GM12872 (cell line): ENCODE data around the gene IZUMO4.

Source experiments
- TF ChIP-seq, protein P1 (sequence below): IDR thresholded peaks from 3 replicates; pipeline ENCODE4 v1.5.1; 2011; ENCODE audit warnings: low read depth, mild to moderate bottlenecking, low read length, moderate library complexity; ENCODE audit not compliant: insufficient read depth

Gene IZUMO4

DNA sequence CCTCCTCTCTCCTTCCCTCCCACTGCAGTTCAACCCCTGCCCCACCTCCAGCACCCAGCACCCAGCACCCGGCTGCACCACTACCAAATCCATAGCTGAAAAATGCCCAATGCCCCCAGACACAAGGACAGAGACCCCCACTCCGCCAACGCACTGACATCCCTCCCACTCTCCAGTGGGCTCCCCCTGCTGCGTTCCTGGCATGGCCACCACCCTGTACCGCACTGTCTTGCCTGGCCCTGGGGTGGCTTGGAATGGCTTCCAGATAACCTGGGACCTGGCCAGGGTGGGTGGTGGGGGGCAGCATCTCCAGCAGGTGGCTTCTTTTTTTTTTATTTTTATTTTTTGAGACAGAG, 39.9 kb upstream of the IZUMO4 start:
- TF ChIP-seq, protein P1, sequence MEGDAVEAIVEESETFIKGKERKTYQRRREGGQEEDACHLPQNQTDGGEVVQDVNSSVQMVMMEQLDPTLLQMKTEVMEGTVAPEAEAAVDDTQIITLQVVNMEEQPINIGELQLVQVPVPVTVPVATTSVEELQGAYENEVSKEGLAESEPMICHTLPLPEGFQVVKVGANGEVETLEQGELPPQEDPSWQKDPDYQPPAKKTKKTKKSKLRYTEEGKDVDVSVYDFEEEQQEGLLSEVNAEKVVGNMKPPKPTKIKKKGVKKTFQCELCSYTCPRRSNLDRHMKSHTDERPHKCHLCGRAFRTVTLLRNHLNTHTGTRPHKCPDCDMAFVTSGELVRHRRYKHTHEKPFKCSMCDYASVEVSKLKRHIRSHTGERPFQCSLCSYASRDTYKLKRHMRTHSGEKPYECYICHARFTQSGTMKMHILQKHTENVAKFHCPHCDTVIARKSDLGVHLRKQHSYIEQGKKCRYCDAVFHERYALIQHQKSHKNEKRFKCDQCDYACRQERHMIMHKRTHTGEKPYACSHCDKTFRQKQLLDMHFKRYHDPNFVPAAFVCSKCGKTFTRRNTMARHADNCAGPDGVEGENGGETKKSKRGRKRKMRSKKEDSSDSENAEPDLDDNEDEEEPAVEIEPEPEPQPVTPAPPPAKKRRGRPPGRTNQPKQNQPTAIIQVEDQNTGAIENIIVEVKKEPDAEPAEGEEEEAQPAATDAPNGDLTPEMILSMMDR, result no peak

DNA sequence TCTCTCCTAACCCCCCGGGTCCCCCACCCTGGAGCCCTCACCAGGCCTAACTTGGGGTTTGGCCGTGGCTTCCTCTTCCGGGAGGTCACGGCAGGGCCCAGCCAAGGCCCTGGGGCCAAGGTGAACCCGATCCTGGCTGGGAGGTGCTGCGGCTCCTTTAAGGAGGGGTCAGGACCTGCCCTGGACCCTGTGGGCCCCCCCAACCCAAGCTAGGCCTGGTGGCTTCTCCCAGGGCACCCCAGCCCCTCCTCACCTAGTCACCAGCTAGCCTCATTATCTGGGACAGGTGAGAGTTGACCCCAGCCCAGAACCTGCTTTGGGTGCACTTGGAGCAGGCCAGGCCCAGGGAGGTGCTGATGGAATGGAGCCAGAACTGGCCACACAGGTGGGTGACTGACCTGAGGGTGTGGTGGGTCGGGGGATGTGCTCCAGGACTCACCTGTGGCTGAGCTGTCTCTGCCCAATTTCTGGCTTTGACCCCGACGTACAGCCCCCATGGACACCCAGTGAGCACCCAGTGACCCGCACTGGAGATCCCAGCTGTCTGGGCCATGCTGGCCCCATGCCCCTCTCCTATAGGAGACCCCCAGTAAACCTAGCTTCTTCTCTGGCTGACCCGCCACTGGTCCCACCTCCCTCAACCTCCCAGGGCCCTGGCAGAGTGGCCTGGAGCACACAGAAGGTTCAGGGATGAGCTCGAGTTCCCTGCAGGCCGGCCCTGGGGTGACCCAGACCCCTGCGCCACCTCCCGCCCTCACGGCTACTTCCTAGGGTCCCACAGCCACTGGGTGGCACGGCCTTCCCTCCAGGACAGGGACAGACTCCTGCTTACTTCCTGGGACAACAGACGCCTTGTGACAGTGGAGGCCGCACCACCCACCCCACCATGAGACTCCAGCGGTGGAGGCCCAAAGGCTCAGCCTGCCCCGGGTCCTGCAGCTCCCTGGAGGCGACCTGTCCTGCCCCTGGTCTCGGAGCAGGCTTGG, 38.9 kb upstream of the IZUMO4 start:
- TF ChIP-seq, protein P1, result no peak

DNA sequence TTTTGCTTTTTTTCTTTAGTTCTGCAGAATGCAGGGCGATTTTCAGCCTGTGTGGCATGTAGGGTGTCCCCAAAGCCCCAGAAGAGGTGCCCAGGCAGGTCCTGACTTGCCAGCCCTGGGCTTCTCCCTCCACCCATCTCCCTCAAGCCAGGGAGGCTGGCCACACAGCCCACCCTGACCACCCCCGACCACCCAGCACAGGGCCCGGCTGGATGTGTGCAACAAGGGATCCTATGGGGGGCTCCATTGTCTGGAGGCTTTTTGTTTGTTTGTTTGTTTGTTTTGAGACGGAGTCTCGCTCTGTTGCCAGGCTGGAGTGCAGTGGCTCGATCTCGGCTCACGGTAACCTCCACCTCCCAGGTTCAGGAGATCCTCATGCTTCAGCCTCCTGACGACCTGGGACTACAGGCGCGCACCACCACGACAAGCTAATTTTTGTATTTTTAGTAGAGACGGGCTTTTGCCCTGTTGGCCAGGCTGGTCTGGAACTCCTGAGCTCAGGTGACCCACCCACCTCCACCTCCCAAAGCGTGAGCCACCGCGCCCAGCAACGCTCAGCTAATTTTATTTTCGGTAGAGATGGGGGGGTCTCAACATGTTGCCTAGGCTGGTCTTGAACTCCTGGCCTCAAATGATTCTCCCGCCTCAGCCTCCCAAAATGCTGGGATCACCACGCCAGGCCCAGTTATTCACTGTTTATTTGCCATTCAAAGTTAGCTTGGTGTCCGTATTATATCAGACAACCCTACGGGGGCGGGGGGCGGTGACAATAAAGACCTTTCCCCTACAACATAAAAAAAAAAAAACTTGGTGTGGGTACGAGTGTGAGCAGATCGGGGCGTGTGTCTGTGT, 37.9 kb upstream of the IZUMO4 start:
- TF ChIP-seq, protein P1, result no peak

DNA sequence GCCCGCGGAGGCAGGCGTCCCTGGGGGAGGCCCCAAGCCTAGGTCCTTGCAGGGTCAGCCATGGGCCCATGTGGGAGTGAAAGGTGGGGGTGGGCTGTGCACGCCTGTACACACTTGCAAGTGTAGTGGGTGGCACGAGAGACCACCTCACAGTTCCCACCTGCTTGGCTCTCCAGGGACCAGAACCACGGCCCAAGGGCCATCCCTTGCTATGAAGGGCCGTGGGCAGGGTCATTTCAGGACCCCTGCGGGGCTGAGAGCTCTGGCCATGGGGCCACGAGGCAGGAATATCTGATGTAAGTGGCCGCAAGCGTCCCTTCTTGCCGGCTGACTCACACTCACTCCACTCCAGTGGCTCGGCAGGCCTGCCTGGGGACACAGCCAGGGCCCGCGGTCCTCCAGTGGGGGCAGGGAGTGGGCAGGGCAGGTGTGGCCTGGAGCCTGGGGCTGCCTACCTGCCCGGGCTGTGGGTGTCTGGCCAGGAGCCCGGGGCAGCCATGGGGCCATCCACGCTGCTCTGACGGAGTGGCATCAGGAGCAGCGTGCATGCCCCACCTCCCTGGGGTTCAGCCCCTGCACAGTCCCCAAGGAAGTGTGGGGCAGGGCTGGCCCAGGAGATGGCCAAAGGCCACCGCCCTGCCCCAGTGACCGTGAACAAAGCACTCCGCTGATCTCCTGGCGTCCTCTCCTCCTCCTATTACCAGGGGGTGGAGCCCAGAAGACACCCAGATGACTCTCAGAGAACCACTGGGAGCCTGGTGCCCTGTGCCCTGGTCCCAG, 37.1 kb upstream of the IZUMO4 start:
- TF ChIP-seq, protein P1, result no peak

DNA sequence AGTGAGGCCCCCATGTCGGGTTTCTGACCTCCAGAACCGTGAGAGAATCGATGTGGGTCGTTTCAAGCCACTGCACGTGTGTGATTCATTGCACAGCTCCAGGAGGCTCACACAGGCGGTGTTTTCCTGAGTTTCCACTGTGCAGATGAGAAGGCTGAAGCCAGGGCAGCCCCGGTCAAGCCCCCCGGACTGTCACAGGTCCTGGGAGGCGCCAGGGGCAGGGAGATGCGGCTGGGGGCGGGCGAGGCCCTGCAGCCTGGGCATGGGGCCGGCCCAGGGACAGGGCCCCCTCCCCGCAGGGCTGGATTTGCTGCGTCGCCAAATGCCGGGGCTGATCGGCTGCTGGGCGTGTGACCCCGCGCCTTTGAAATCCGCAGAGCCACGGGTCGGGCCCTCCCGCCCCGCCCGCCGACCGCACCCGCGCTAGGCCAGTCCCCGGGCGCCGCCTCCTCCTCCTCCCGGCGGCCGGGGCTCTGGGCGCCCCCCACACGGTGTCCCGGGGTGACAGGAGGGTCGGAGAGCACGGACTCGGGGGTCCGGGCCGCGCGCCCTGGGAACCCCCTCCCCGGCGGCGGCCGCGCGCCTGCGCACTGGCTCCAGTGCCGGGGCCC, 35.7 kb upstream of the IZUMO4 start:
- TF ChIP-seq, protein P1, result no peak

DNA sequence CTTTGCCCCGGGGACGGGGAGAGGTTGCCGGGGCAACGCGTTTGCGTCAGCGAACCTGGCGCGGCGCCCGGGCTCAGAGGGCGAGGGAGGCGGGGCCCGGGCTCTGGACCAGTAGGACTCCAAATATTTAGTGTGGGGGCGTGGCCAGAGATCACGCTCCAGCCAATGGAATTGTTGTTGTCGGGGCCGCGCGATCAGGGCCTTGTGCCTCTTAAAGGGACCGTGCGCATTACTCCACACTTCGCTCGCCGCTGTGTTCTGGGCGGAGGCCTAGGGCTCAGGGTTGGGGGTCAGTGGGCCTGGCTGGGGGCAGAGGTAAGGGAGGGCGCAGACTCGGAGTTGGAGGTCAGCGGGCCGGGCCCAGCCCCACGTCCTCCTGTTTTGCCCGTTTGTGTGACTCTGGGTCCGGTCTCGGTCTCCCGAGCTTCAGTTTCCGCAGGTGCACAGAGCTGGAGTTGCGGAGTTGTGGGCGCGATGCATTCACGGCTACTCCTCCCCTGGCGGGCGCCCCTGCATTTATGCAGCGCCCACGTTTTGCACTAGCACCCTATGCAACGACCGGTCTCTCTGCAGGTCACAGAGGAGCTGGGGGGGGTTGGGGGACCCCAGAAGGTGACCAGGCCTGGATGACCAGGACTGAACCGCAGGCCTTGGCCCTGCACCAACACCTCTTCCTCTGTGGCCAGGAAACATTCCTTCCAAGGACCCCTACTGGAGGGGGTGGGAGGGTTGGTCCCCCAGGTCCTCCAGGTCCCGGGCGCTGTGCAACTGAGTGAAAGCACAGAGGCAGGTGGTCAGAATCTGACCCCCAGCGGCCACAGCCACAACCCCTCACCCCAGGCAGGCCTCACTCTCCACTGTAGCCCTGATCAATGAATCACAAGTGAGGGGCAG, 35.0 kb upstream of the IZUMO4 start:
- TF ChIP-seq, protein P1, result no peak; the same call in 2 of the 3 replicates
